HuH-7 (cell line): ENCODE measurements around the gene MAGEA1.
"Not testable (repeated sequence)": the region's sequence is repeated elsewhere in the genome, so short reads cannot be mapped to it uniquely, and the experiment has no call there.

Experiments used
- DNase-seq: peaks from one replicate; pipeline ENCODE4 v3.0.0; 2011; ENCODE audit warnings: low spot score

Gene MAGEA1, protein sequence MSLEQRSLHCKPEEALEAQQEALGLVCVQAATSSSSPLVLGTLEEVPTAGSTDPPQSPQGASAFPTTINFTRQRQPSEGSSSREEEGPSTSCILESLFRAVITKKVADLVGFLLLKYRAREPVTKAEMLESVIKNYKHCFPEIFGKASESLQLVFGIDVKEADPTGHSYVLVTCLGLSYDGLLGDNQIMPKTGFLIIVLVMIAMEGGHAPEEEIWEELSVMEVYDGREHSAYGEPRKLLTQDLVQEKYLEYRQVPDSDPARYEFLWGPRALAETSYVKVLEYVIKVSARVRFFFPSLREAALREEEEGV

DNA sequence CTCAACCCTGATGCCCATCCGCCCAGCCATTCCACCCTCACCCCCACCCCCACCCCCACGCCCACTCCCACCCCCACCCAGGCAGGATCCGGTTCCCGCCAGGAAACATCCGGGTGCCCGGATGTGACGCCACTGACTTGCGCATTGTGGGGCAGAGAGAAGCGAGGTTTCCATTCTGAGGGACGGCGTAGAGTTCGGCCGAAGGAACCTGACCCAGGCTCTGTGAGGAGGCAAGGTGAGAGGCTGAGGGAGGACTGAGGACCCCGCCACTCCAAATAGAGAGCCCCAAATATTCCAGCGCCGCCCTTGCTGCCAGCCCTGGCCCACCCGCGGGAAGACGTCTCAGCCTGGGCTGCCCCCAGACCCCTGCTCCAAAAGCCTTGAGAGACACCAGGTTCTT is at the start of gene MAGEA1:
TSS of gene MAGEA1 (plus strand) at position 154 of the 400 bp plus-strand sequence. CDS start 3,106 bp downstream, outside the sequence.
- DNase-seq = no peak

DNA sequence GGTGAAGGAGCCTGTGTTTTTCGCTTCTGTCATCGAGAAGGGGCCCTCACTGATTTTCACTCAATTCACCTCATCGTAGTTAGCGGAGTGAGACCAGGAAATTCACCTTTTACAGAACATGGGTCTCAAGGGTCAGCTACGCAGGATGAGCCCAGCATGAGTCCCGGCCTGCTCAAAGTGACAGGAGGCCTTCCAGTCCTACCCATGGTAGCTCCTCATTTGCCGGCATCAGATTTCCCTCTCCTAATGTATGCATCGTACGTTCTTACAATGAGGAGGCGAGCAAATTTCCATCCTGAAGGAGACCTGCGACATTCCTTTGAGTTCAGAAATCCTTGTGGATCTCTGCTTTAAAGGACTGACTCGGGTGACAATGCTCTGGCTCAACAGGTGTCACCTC is 46.2 kb upstream of the MAGEA1 start:
- not testable (repeated sequence) for DNase-seq

DNA sequence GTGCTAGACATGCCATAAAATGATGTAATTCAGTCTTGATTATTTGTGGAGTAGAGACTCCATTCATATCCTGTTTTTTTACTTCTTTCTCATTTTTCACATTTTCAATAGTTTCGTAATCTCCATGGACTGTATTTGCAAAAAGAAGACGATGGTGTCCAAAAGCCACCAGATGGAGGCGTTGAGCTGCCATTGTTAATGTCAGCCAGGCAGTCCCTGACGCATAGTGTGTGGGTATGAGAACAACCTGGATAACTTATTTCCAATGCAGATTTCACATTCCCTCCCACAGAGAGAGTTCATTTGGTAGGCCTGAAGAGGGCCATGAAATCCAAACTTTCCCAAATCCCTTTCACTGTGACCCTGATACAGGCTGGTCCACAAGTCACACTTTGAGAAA is 40.0 kb upstream of the MAGEA1 start:
- not testable (repeated sequence) for DNase-seq

DNA sequence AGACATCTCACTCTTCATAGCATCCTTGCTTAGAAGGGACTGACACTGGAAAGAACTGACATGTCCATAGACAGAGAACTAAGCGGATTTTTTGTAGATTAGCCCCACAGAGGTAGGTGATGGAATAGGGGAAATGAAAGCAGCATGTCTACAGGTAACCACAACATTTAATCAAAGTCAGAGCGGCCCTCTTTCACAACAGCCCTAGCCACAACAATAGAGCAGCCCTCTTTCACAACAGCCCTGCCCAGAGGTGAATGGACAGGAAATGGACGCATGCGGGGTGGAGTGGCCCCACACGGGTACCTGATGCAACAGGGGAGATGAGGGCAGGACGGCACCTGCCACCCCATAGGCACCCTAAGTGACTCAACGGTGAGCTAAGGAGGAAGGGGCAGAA is 32.8 kb upstream of the MAGEA1 start:
- not testable (repeated sequence) for DNase-seq

DNA sequence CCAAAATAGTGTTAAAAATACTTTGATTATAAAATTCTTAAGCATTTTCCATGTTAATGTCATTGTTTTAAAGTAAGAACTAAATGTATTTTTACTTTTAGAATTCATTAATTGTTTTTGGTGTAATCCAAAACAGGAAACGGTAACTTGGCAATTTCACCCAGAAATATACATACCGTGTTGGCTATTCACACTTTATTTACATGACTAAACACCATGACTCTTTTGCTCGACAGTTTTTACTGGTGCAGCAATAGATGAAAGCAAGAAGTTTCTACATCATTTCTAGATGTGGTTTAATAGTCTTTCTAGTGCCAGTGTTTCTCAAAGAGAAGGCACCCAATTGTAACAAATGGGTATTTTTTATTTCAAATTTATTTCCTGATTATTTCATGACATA is 25.6 kb upstream of the MAGEA1 start:
- DNase-seq = no peak

DNA sequence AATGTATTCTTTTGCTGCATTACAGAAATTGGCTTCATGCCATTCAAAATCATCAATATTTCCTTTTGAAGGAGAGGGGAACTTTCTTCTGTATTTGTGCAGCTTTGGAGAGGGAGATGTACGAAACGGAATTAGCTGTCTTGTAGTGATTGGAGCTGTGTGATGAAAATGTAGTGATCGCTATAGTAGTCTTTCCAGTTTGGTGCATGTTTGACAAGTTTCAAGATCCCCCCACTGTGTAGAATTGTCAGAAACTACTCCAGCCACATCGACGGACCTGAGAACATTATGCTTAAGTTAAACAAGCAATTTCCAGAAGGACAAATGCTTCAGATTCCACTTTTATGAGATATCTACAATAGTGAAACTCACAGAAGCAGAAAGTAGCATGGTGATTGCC is 21.6 kb upstream of the MAGEA1 start:
- no peak for DNase-seq

DNA sequence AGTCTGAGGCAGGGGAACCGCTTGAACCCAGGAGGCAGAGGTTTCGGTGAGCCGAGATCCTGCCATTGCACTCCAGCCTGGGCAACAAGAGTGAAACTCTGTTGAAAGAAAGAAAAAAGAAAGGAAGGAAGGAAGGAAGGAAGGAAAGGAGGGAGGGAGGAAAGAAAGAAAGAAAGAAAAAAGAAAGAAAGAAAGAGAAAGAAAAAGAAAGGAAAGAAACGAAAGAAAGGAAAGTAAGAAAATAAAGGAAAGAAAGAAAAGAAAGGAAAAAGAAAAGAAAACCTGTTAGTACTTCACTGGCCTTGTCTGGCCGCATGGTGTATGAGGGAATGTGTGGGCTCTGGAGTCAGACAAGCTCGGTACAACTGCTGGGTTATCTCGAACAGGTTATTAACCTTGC is 20.8 kb upstream of the MAGEA1 start:
- DNase-seq = no peak

DNA sequence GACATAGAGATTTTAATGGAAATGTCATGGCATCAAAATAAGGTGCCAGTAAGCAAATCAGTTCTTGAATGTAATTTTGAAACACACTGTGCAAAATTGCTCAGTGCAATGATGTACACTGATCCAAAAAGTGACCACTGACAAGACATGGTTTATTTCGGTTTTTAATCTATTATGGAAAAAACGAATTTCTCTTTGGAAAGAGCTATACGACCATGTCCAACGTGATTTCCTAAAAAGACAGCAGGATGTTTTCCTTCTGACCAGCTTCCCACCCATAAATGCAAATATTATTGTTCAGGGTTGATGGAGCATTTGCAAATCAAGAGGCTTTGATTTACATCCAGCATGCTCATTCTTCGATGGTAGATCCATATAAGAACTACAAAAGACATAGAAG is 17.1 kb upstream of the MAGEA1 start:
- no peak for DNase-seq

DNA sequence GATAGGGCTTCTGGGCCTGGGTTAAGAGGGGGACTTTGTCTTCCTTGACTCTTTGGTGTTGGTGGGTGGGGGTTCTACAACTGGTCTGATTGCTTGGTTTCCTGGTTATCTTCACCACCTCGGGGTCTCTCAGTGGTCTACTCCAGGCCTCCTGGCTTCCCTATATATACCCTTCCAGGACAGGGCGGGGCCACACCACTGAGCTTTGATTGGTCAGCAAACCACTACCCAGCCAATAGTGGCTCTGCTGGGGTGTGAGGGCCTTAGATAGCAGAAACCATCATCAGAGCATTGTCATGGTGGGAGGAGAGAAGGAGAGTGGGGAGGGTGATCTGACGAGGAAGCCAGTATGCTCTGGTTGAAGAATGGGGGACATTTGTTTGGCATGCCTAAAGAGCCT is 14.4 kb upstream of the MAGEA1 start:
- DNase-seq = no peak

DNA sequence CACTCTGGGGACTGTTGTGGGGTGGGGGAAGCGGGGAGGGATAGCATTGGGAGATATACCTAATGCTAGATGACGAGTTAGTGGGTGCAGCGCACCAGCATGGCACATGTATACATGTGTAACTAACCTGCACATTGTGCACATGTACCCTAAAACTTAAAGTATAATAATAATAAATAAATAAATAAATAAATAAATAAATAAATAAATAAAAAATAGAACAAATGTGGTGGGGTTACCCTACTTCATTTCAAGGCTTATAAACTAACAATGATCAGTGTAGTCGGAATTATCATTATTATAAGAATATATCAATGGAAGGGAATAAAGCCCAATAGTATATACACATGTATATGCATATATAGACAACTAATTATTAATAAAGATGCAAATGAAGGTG is 10.7 kb upstream of the MAGEA1 start:
- DNase-seq = not testable (repeated sequence)

DNA sequence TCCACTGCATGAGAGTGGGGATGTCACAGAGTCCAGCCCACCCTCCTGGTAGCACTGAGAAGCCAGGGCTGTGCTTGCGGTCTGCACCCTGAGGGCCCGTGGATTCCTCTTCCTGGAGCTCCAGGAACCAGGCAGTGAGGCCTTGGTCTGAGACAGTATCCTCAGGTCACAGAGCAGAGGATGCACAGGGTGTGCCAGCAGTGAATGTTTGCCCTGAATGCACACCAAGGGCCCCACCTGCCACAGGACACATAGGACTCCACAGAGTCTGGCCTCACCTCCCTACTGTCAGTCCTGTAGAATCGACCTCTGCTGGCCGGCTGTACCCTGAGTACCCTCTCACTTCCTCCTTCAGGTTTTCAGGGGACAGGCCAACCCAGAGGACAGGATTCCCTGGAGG is 2.7 kb downstream of the MAGEA1 start:
- DNase-seq = no peak

DNA sequence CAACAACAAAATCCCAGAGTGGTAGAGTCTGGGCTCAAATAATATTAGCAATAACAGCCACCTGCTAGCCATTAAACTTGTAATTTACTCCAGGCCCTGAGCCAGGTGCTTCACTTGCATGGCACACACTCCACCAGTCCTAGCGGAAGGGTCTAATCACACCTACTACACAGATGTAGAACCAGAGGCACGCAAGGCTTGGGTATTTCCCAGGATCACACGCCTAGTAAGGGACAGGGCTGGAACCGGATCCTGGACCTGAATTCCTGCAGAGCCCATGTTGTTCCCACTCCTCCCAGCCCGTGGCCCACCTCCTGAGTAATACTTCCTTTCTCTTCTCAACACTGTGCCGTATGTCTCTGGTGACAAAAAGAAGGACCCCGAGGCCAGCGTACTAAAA is 5.7 kb downstream of the MAGEA1 start:
- no peak for DNase-seq

DNA sequence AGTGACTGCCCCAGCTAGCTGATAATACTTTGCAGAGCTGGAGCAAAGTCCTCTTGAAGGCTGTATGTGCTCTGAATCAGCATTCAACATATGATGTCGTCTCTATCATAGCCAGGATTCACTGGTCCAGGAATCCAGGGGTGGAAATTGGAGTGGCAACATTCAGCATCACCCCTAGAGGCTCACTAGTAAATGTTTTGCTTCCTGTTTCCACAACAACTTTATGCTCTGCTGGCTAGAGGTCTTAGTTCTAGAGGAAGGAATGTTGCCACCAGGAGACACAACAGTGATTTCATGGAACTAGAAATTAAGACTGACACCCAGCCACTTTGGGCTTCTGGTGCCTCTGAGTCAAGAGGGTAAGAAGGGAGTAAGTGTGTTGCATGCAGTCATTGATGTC is 11.3 kb downstream of the MAGEA1 start:
- no peak for DNase-seq

DNA sequence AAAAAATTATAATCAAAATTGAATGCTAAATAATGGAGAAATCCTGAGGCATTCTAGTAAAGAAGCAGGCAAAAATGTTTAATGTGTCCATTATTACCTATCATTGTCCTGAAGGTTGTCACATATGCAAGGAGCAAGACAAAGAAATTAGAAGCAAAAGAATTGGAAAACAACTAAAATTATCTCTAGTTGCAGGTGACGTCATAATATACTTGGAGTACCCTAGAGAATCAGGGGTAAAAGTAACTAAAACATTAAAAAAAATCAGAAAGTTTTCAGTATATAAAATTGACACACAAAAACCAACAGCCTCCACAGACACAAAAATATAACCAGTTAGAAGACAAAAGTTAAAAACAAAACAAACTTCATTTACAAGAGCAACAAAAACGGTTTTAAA is 21.4 kb downstream of the MAGEA1 start:
- no peak for DNase-seq

DNA sequence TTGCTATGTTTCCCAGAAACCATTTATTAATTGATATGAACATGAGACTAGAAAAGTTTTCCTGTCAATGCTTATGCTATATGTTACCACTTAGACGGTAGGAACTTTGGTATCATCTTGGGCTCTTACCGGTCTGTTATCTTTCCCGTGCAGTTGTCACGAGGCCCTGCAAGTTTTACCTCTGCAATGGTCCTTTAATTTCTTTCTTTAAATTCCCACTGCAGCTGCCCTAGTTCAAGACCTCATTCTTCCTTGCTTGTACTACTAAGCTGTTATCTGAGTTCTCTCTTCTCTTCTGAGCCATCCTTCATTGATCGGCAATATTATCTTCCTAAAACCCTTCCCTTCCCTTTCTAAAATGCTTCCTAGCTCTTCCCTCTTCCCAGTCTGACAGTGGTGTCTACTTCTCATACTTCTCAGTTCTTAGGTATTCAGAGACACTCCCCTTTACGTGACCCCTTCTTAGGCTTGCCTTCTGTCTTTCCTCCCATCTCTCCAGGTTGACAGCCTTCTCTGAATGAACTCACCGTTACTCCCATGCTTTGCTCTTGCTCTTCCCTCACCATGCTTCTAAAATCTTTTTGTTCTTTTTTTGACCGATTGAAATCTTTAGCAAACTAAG is 27.5 kb downstream of the MAGEA1 start:
- no peak for DNase-seq

DNA sequence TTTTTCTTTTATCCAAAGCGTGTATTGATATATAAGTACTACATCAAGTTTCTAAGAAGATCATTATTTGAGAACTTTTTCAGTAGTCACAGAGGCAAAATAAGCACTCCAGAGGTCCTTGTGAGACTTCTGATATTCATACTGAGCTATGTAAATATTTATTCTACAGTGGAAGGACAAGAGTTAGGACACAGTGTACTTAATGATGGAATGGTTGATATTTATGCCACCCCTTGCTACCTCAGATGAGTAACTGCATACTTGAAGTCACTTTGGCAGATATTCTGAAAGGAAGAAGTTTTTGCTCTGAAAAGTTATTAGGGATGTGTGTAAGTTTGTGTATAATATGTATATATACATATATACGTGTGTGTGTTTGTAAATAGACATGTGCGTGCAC is 30.3 kb downstream of the MAGEA1 start:
- DNase-seq = no peak

DNA sequence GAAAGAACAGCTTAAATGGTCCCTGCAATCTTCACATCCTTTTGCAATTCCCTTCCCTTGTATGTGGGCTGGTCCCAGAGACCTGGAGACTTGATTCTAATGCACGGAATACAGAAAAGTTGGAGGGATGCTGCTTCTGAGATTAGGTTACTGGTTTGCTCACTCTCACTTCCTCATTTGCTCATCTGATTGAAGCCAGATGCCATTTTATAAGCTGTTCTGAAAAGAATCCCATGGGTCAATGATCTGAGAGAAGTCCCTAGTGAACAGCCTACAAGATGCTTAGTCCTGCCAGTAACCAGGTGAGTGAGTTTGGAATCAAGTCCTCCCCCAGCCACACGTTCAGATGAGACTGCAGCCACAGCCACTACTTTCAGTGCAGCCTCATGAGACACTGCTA is 35.9 kb downstream of the MAGEA1 start:
- DNase-seq = no peak

DNA sequence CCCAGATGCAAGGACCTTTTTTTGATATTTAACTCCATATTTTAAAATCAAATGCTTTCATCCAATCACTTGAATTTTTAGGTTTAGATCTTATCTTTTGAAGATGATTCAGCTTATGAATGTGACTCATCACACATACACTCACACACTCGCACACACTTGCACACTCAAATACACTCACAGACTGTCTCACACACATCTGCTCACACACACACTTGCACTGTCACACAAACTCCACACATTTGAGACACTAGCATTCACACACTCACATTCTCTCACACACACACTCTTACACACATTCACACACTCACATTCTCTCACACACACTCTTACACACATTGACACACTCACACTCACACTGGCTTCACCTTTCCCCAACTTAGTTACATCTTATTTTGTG is 37.8 kb downstream of the MAGEA1 start:
- DNase-seq = no peak

DNA sequence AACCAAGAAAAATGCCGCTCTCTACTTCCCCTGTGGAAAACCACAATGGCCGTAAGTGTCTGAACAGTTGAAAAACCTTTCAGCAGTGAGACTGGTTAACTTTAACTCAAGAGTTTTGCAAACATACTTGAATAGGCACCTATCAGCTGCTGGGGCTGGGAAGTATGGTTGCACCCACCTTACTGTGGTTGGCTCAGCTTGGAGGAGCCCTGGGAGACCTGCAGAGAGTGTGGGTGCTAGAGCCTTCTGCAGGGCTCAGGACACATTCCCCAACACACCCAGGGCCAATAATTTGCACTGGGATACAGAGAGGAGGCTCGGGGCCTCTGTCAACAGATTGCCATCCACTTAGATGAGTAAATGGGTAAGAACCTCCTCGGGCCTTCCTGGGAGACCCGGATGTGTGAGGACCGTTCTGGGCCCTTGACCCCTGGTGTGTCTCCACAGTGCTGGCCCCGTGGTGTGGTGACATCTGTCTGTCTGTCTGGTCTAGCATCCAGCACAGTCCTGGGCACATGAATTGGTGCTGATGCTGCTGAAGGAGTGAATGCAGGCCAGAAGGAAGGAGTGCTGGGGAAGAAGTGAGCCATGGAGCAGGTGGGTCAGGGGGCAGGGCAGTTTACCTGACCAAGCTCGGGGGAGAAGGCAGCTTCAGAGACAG is 46.5 kb downstream of the MAGEA1 start:
- DNase-seq = no peak

DNA sequence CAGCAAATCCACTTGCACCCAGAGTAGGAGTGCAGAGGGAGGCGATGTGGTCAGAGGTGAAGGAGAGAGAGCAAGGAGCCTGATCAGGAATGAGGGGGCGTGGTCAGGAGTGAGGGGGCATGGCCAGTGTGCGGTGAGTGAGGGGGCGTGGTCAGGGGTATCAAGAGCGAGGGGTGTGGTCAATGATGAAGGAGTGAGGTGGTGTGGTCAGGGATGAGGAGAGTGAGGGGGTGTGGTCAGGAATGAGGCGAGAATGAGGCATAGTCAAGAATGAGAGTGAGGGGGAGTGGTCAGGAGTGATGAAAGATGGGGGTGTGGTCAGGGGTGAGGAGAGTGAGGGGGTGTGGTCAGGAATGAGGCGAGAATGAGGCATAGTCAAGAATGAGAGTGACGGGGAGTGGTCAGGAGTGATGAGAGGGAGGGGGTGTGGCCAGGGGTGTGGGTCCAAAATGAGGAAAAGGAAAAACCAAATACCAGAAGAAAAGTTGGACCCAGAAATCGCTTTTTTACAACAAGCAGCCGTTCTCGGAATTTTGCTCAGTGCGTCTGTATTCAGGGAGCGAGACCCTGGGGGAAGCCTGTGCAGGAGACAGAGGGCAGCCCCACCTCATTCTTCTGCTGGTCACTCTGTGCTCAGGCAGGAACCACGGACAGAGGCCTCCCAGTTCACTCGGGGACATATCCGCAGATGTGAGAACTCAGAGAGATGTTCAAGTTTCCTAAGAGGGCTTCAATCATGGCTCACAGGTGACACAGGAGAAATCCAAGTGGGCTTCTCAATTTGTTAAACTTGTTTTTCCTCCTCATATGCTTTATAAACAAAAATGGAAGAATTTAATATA is 47.5 kb downstream of the MAGEA1 start:
- DNase-seq = no peak
